SK-N-SH (cell line): ENCODE results near the gene SKIC8.

ENCODE experiments used
- CTCF ChIP-seq: fragments of 200-600 bp; sonication (generic); IDR thresholded peaks from 2 replicates; pipeline ENCODE4 v1.6.1; 2017; ENCODE audit warnings: antibody characterized with exemption, mild to moderate bottlenecking, moderate library complexity
- FOXJ3 ChIP-seq: sonication (generic); formaldehyde crosslinking; IDR thresholded peaks from 2 replicates; pipeline ENCODE4 v1.5.1; 2020; ENCODE audit warnings: mild to moderate bottlenecking, missing genetic modification reagents
- MAX ChIP-seq: IDR thresholded peaks from 2 replicates; pipeline ENCODE4 v1.4.0; 2012; ENCODE audit warnings: low read depth
- PBX3 ChIP-seq: IDR thresholded peaks from 2 replicates; pipeline ENCODE4; 2012
- POLR2AphosphoS5 ChIP-seq: IDR thresholded peaks from 2 replicates; pipeline ENCODE4 v1.6.1; 2012; ENCODE audit warnings: low read depth, low read length
- RCOR1 ChIP-seq: fragments of 150-350 bp; IDR thresholded peaks from 2 replicates; pipeline ENCODE4 v1.6.1; 2017; ENCODE audit warnings: antibody characterized with exemption, low read length
- USF1 ChIP-seq: IDR thresholded peaks from 2 replicates; pipeline ENCODE4 v1.4.0; 2012; ENCODE audit warnings: low read depth, borderline replicate concordance
- USF2 ChIP-seq: fragments of 150-350 bp; IDR thresholded peaks from 2 replicates; pipeline ENCODE4 v1.6.1; 2017; ENCODE audit warnings: antibody characterized with exemption, low read length, low read depth, borderline replicate concordance
- YY1 ChIP-seq: IDR thresholded peaks from 2 replicates; pipeline ENCODE4 v1.4.0; 2012; ENCODE audit warnings: low read depth, mild to moderate bottlenecking
- ZBTB33 ChIP-seq: IDR thresholded peaks from 2 replicates; pipeline ENCODE4 v1.4.0; 2012; ENCODE audit warnings: low read depth, borderline replicate concordance

- no peak for TF ChIP-seq MAX
- no peak for TF ChIP-seq CTCF
- TF ChIP-seq POLR2AphosphoS5: no peak
- TF ChIP-seq ZBTB33: no peak
- TF ChIP-seq USF1: no peak
- no peak for TF ChIP-seq YY1
- no peak for TF ChIP-seq USF2
- no peak for TF ChIP-seq PBX3
- no peak for TF ChIP-seq FOXJ3
- no peak for TF ChIP-seq RCOR1
Observed at GRCh38 chr15:78264304-78265136, 34.9 kb downstream of the SKIC8 start, which contains the start of gene DNAJA4.
